Activated CD8-positive, alpha-beta memory T cell treated with anti-CD3 and anti-CD28 coated beads for 4 hours (primary cell): ENCODE results near the gene GDF9.
"Not testable (repeated sequence)": the region's sequence is repeated elsewhere in the genome, so short reads cannot be mapped to it uniquely, and the experiment has no call there.

Experiments
- DNase-seq, 2 donors: peaks; one replicate each; pipeline ENCODE4 v3.0.0-alpha.2; 2020; ENCODE audit warnings: low read depth in 2 of 2

Gene GDF9

DNA sequence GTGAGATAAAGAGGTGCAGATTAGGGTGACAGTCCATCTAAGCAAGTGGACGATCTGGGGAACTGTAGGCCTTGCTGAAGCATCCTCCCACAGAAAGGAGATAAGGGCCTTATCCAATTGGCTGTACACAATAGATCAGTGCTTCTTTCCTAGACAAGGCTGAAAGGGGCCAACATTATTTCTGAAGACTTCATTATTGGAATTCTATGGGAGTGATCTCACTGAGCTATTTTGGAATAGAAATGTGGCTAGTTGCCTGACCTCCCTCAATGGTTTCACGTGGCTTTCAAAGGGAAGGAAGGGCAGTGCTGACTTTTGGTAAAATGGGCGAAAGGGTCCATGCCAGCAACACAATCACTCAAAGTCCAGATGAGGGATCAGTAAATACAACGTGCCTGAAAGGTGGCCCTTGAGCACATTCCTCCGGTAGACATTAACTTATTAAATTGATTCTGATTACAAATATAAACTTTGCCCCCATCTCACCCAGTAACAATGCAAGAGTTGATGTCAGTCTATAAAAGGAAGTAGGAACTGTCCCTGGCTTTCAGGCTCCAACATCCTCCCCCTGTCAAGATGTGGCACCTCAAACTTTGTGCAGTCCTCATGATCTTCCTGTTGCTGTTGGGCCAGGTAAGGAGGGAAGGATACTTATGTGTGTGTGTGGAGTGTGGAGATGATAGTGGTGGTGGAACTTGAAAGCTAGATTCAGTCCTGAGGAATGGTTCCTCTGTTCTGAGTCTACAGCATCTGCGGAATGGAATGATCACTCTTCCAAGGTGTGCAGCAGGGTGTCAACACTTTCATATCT lies 7.1 kb upstream of the GDF9 start, which contains the start of gene LEAP2:
TSS of gene LEAP2 (plus strand) at position 550 of the 811 bp plus-strand sequence. CDS start at position 577, 27 bp downstream.
- no peak for DNase-seq

DNA sequence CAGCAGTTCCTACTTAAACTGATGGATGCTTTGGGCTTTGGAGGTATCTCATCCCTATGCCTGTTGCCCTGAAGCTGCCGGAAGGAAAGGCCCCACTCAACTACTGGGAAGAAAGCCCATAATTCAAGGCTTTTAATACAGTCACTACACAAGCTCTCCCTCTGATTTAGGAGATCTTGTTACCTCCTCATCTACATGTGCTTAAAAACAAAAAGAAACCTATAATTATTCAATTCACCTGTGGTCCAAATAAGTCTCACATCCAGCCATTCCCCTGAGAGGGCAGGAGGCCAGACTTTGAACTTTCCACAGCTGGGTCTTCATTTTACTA lies 6.5 kb upstream of the GDF9 start:
- no peak for DNase-seq

DNA sequence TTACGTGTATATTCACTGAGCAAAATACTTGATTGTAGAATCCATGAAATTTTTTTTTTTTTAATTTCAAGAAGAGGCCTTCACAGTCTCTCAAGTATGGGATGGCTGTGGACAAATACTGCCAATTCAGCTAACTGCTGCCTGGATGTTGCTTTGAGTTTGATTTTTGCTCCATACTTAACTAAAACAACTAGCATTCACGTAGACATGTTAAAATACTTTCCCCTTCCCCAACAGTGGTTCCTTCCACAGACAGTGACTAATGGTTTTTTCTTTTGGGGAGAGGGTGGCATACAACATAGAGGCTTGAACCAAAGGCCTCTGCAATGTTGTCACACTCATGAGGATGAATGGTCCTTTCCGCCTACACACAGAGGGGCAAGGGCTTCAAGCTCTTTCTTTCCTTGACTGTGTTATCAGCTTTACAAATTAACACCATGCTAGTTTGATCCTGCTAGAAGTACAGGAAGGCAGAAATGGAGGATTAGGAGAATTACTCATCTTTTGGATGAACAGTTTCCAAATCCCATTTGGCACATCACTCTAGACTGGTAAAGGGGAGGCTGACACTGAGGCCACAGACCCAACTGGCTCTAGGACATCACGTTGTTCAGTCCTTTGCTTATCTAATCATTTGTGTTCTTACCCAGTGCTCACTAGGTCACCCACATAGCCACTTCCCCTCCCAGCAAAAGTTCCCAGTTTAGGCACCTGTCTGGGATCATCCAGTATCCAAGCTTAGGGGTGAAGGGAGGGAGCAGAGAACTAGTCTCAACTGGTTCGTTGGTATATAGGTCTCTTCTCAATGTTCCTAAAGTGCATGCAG lies 5.4 kb upstream of the GDF9 start:
- no peak for DNase-seq

DNA sequence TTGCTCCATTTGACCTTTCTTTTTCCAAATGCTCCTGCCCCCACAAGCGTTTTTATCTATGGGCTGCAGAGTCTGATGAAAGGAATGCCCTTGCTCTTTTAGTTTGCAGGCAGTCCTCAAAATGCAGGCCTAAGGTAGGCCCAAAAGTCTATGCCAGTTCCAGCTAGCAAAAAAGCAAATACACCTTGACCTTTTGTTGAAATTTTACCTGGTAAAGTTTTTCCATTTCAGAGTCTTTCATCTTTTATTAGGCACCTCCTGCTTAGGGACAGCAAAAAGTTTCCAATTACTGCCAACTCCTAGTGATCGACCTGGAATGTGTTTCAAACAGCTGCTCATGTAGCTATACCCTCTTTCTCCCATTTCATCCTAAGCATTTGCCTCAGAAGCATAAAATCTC lies 4.5 kb upstream of the GDF9 start:
- no peak for DNase-seq

DNA sequence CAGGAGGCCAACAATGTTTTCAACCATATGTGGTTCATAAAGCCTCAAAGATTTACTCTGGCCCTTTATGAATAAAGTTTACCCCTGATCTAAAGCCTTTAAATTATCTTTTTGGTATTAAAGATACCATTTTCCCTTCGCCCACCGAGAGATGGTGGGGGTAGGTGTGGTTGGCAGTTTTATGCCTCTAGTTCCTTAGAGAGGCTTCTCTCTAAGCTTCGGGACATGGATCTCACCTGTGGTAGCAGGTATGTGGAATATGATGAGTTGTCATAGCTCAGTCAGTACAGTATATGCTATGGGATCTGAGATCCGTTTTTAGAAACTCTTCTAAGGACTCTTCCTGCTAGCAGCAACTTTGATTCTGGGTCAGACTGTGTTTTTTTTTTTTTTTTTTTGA lies 2.5 kb upstream of the GDF9 start:
- no peak for DNase-seq

DNA sequence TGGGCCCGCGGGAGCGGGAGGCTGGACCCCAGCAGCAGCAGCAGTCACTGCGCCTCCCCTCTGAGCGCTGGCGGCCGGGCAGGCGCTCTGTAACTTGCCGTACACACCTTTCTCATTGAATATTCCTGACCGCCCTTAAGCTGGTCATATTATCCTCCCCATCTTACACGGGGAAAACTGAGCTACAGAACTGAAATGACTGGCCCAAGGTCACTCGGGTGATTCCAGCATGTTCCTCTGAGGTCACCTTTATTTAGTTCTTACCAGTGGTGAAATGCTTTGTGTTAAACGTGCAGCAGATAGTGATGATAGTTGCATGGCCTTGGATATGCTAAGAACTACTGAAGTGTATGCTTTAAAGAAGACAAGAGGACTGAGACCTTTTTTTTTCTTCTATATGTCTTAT lies 780 bp upstream of the GDF9 start:
- DNase-seq = no peak

DNA sequence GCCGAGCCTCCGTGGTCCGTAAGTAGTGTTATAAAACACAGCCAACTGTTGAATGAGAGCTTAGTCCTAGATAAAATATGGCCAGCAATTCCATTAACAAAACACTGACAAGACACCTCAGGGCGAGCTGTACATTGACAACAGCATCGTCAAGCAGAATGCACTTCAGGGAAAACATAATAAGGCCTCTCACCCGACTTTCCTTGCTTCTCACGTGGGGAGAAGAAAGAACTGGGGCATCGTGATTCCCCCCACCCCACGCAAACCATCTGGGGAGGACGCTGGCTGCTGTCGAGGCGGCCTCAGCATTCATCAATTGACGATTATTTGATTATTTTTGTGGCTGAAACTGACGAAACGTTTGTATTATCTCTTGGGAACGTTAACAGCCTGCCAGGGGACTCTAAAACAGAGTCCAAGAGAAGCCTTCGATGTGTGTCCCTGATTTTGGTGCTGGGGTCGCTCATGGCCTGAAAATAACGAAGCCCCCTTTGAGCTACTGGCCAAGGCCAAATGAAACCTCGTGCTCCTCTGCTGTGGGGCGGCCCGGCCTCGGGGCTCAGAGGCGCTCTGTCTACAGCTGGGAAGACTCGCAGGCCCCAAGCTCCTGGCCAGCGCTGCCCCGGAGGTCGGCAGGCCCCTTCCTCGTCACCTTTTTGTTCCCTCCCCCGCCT lies 464 bp downstream of the GDF9 start:
- DNase-seq = no peak

DNA sequence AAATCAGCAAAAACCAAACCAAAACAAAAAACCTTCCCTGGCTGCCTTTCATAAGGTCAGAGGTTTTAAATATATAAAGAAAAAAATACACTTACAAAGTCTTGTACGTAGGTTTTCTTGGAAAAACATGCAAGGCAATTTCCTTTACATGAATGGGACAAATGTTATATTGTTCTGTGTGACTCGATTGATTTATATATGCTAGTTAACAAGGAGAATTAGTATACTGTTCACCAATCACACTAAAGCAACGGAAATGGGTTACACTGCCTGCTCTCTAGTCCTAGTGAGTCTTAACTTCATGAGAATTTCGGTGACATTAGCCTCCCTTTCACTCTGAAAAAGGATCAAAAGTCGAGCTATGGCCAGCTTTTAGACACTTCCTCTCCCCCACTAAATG lies 5.5 kb downstream of the GDF9 start:
- DNase-seq = no peak

DNA sequence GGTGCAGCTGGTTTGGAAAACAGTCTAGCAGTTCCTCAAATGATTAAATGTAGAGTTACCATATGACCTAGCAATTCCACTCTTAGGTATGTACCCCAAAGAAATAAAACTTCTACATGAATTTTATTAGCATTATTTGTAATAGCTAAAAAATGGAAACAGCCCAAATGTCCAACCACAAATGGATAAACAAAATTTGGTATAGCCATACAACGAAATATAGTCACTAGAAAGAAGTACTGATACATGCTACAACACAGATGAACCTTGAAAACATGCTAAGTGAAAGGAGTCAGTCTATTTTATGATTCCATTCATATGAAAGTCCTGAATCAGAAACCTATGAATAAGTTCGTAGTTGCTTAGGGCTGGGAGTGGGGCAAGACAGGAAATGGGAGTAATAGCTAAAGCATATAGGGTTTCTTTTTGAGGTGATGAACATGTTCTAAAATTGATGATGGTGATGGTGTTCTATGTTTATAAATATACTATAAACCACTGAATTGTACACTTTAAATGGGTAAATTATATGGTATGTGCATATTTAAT lies 6.3 kb downstream of the GDF9 start:
- no peak for DNase-seq

DNA sequence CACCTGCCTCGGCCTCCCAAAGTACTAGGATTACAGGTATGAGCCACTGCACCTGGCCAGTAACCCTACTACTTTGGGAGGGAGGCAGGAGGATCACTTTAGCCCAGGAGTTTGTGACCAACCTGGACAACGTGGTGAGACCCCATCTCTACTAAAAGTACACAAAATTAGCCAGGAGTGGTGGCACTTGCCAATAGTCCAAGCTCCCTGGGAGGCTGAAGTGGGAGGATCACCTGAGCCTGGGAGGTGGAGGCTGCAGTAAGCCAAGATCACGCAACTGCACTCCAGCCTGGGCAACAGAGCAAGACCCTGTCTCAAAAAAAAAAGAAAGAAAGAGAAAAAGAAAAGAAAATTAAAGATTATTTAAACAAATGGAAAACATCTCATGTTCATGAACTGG lies 10.3 kb downstream of the GDF9 start:
- DNase-seq = no peak

DNA sequence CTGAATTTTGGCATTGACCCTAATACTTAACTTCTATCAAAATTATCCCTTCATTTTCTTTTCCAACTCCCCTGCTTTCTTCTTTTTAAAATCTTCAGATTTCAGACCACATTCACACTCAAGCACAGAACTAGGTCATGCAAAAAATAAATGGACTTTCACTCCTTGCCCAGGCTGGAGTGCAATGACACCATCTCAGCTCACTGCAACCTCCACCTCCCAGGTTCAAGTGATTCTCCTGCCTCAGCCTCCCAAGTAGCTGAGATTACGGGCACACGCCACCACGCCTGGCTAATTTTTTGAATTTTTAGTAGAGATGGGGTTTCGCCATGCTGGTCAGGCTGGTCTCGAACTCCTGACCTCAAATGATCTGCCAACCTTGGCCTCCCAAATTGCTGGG lies 11.3 kb downstream of the GDF9 start:
- not testable (repeated sequence) for DNase-seq

DNA sequence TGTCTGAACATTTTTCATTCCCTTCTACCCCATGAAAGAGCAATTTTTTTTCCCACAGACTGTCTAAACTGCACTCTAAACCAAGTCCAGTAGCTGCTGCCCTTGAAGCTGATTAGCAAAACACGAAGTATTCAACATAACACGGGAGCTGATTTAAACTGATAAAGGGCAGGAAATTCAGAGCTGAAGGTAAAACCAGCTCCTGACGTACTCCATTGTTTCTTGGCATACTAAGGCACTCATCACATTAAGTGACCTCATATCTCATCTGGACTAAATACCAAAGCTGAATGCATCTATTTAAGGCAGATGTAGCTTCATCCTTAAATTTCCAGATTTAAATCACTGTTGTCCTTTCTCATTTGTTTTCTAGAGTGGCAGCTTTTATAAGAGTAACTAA lies 12.0 kb downstream of the GDF9 start:
- DNase-seq = no peak

DNA sequence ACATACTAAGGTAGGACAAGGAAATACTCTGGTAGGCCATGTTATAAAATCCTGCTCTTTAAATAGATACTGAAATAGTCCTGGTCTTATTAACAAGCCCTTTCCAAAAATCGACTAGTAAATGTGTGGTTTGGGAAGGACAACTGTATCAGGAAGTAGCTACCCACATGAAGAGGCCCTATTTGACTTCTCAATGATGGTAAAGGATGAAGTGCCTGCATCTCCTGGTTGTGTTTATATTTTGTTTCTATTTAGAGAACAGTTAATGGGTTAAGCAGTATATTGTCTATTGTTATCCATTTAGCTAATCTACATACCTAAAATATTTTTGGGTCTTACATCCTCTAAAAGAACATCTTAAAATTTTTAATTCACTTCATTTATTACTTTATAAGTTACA lies 12.5 kb downstream of the GDF9 start:
- no peak for DNase-seq

DNA sequence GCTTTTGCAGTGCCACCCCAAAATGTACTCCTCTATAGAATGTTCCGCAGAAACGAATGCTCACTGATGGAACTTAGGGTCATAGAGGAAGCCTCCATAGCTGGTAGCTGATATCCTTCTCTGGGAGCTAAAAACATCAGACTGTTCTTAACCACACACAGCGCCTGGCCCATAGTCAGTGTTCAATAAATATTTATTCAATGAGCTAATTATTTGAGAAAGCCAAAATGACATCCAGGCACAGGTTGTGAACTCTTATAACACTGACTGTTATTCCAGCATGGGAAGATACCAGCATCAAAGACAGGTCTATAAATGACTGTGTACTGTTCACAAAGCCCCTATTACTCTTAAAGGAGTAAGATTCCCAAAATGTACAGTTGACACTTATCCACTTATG lies 12.9 kb downstream of the GDF9 start:
- DNase-seq = no peak

DNA sequence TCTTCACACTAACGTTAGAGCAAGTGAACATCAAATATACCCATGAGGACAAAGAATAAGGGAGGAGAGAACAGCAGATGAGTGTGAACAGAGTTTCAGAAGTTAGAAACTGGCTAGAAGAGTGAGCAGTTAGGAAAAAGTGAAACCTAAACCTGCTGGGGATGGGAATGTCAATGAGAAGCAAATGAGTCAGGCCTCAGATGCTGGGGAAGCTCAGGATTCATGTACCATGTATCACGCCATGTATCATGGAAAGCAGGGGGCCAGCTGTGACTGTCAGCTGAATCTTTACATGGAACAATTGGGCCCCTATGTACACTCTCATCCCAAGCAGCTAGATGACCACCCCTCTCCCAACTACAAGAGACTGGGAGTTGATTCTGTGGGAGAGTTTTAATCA lies 16.2 kb downstream of the GDF9 start:
- no peak for DNase-seq

DNA sequence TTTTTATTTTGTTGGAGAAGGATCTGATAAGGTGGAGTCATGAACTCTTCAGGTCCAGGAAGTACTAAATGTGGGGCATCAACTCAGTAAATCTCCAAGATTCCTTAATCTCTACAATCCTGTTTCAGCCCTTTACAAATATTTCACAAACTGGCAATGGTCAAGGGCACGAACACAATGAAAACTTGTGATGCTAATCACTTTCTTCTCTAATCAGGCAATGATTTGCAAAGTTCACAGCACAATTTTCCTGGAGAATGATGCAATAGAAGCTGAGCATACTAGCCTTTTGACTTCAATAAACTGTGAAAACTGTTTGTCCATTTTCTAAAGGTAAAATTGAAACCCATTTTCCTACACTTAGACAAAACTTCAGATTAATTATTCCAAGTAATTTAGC lies 16.9 kb downstream of the GDF9 start:
- DNase-seq = no peak

DNA sequence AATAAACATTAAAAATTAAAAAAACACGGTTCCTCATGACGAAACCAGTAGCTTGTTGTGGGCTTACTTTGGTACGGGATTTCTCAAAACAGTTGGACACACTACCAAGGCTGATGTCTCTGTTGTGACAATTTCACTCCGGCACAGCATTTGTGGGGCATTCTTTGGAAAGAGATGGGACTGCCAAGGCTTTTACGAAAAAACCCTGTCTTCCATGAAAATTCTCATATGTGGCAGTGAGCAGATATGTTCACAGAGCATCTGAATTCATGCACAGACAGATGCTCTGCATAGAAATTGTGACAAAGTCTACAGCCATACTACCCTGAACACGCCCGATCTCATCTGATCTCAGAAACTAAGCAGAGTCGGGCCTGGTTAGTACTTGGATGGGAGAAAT lies 18.0 kb downstream of the GDF9 start:
- no peak for DNase-seq

DNA sequence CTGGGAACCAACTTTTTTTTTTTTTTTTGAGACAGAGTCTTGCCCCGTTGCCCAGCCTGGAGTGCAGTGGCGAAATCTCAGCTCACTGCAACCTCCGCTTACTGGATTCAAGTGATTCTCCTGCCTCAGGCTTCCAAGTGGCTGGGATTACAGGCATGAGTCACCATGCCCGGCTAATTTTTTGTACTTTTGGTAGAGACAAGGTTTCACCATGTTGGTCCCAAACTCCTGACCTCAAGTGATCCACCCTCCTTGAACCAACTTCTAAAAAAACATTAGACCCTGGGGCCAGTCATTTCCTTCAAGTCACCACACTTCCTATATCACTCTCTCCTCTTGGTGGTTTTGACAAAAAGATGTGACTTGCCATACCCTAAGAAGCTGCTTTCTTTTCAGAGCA lies 25.0 kb downstream of the GDF9 start:
- DNase-seq = no peak

DNA sequence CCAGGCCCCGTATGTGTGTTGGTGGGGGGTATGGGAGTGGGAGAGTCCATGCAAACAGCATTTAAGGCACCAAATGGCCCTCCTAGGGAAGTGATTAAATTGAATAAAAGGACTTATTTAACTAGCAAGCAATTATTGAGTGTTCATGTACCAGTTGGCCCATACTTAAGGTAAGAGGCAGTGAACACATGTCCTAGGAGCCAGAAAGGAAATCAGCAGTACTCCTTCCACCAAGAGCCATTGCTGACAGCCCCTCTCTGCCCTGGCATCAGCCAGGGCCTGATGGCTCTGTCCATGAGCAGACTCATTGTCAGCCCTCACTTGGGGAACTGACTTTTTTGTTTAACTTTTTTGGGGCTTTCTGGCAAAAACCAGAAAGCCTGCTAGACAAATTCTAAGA lies 25.4 kb downstream of the GDF9 start:
- DNase-seq = no peak

DNA sequence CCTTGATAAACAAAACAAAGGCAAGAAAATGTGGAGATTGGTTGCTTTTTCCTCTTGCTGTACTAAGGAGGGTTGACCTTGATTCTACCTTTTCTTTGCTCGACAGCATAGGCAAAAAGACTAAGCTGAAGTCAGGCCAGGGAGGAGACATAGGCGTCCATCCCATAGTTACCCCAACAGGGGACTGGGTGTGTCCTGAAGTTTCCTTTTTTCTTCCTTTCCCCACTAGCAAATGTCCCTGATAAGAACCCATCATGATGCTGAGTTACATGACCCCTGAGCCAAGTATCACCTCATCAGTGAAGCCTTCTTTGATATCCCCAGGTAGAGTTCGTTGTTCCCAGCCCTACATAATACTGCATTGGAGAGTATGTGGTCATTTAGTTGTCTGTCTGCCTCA lies 26.0 kb downstream of the GDF9 start:
- no peak for DNase-seq

DNA sequence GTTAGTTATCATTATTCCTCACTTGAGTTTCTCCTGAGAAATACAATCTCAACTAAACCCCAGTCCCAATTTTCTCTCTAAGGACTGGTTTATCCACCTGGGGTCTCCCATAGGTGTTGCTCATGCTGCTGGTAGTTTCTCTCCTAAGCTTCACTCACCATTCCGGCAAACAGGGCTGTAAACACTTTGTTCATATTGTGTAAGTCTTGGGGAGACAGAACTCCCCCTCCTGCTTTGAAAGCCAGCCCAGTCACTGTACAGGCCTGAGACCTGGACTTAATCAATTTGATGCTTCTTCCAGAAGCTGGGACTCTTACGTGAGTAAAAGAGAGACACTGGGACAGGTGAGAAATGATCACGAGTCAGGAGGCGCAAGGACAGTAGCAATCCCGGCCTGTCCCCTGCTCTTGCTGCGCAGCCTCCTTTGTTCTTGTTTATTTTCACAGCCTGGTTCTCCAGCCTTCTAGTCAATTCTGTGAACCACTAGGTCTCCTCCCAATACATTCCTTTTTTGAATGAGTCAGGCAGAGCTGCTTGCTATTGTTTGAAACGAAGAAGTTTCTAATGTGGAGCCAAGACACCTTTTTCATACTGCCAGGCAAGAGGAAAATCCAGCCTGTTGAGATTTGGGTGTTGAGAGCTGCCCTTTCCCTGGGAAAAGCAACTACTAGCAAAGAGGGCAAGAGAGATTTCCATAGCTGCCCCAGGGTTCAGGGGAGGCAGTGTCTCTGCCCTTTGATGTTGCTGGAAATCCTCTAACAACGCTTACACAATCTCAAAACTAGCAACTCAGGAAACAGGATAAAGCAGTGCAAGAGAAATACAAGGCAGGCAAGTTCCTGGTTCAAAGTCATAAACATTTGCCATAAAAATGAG lies 26.6 kb downstream of the GDF9 start:
- DNase-seq = no peak
